PC-3 (cell line): ENCODE measurements around the gene KAT6B.

ENCODE experiments used
- EZH2 ChIP-seq: fragments of 300-600 bp; sonication (generic); IDR thresholded peaks from one replicate; pipeline ENCODE4 v1.6.1; 2017; ENCODE audit warnings: antibody characterized with exemption, mild to moderate bottlenecking, low read length; ENCODE audit not compliant: unreplicated experiment
- EZH2phosphoT487 ChIP-seq: fragments of 300-600 bp; sonication (generic); IDR thresholded peaks from 2 replicates; pipeline ENCODE4 v1.6.1; 2018; ENCODE audit warnings: mild to moderate bottlenecking, antibody characterized with exemption, low read length, borderline replicate concordance
- TF ChIP-seq, protein P1 (sequence below): fragments of 300-600 bp; sonication (generic); conservative IDR thresholded peaks from 2 replicates; pipeline ENCODE4 v1.5.1; 2017; ENCODE audit warnings: antibody characterized with exemption, low read depth, mild to moderate bottlenecking, low read length

DNA sequence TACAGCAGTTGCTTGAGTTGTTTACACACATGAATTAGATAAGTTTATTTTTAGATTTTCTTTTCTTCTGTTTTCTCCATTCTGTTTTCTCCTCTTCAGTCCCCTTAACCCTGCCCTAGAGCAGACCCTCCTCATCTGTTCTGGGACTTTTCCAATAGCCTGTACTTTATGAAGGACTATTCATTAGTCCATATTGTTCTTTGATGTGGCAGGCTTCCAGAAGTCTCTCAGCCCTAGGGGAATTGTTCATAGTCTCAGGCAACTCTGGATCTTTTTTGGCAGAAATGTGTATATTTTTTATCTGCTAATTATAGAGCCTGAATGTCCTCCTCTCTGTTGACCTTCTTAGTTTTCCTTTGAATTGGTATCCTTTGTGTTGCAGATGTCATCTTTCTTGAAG is 25.4 kb downstream of the KAT6B start:
- TF ChIP-seq, protein P1, sequence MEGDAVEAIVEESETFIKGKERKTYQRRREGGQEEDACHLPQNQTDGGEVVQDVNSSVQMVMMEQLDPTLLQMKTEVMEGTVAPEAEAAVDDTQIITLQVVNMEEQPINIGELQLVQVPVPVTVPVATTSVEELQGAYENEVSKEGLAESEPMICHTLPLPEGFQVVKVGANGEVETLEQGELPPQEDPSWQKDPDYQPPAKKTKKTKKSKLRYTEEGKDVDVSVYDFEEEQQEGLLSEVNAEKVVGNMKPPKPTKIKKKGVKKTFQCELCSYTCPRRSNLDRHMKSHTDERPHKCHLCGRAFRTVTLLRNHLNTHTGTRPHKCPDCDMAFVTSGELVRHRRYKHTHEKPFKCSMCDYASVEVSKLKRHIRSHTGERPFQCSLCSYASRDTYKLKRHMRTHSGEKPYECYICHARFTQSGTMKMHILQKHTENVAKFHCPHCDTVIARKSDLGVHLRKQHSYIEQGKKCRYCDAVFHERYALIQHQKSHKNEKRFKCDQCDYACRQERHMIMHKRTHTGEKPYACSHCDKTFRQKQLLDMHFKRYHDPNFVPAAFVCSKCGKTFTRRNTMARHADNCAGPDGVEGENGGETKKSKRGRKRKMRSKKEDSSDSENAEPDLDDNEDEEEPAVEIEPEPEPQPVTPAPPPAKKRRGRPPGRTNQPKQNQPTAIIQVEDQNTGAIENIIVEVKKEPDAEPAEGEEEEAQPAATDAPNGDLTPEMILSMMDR: no peak
- TF ChIP-seq EZH2: no peak
- no peak for TF ChIP-seq EZH2phosphoT487
